ENCODE measurements around the gene FLYWCH2.

DNA sequence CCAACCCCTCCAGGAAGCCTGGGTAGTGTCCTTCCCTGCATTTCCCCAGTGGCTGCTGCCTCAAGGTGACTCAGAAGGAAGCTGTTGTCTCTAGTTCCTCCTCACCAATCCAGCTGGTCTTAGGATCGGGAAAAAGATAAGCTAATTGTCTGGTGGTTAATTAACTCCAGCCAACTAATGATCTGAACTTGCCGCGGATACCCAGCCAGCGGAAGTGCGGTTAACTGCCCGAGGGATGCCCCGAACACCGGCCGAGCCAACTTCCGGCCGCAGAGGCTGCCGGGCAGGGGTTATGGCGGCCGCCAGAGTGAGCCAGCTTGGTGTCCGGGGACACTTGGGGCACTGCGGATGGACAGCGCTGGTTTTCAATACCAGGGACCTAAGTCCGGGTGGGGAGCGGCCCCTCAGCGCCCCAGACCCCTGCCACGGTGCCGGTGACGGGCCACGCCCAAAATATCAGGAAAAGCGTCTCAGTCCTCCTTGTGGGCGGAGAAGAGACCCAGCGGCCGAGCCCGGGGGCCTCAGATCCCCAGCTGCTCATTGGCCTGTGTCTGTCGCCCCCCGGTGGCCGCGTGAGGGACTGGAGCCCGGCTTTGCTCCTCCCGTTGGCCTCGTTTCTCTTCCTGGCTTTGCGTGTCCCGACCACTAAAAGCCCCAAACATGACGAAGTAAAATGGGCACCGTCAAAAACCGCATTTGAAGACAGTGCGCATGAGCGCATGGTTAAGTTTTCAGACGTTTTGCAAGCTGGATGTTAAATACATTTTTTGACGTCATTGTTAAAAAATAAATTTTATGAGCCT, 14.8 kb upstream of the FLYWCH2 start:
- TF ChIP-seq, protein P1, sequence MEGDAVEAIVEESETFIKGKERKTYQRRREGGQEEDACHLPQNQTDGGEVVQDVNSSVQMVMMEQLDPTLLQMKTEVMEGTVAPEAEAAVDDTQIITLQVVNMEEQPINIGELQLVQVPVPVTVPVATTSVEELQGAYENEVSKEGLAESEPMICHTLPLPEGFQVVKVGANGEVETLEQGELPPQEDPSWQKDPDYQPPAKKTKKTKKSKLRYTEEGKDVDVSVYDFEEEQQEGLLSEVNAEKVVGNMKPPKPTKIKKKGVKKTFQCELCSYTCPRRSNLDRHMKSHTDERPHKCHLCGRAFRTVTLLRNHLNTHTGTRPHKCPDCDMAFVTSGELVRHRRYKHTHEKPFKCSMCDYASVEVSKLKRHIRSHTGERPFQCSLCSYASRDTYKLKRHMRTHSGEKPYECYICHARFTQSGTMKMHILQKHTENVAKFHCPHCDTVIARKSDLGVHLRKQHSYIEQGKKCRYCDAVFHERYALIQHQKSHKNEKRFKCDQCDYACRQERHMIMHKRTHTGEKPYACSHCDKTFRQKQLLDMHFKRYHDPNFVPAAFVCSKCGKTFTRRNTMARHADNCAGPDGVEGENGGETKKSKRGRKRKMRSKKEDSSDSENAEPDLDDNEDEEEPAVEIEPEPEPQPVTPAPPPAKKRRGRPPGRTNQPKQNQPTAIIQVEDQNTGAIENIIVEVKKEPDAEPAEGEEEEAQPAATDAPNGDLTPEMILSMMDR (conservative IDR thresholded peaks at IDR 0.05; ENCODE audit: low read depth, low read length), result peak; percentile 99
- TF ChIP-seq POLR2A (IDR thresholded peaks at IDR 0.05; ENCODE audit: low read depth, low read length) (peak; percentile 67), NFE2L2 (IDR thresholded peaks at IDR 0.05; ENCODE audit: low read depth, low read length) (0 out of 2 replicates have a peak, but pooled peaks have one; percentile 38), MAFK (IDR thresholded peaks at IDR 0.05; ENCODE audit: low read depth, low read length) (no peak), RAD21 (IDR thresholded peaks at IDR 0.05; ENCODE audit: low read length) (peak; percentile 97), FOS (IDR thresholded peaks at IDR 0.05; ENCODE audit: low read depth, low read length) (no peak), BHLHE40 (IDR thresholded peaks at IDR 0.05; ENCODE audit: low read depth, low read length) (no peak), USF2 (IDR thresholded peaks at IDR 0.05; ENCODE audit: low read depth, low read length) (no peak)
